Left renal cortex interstitium (tissue), 4 donors: ENCODE results near the gene C11orf86. TPM values are rescaled to one million over a fixed set of nuclear protein-coding genes. Genes with fewer than 3 reads are reported as not detected.
"Not testable (repeated sequence)": the region's sequence is repeated elsewhere in the genome, so short reads cannot be mapped to it uniquely, and the experiment has no call there.

ENCODE experiments used
- DNase-seq, 4 donors: peaks; one replicate each; pipeline ENCODE4 v3.0.0-alpha.2; 2013; ENCODE audit warnings: low read depth in 4 of 4, low spot score in 2 of 4, missing footprints in 1 of 4
- polyA plus RNA-seq, 4 donors: library from polyadenylated mRNA; unstranded; fragments of 120-200 nt; gene quantifications; one replicate each; pipeline ENCODE4 v1.2.1, GENCODE V29; 2013; ENCODE audit not compliant: insufficient read length in 4 of 4

The C11orf86 gene
- polyA plus RNA-seq, 4 donors, result 0.13 to 0.25 TPM; not detected in 2

DNA sequence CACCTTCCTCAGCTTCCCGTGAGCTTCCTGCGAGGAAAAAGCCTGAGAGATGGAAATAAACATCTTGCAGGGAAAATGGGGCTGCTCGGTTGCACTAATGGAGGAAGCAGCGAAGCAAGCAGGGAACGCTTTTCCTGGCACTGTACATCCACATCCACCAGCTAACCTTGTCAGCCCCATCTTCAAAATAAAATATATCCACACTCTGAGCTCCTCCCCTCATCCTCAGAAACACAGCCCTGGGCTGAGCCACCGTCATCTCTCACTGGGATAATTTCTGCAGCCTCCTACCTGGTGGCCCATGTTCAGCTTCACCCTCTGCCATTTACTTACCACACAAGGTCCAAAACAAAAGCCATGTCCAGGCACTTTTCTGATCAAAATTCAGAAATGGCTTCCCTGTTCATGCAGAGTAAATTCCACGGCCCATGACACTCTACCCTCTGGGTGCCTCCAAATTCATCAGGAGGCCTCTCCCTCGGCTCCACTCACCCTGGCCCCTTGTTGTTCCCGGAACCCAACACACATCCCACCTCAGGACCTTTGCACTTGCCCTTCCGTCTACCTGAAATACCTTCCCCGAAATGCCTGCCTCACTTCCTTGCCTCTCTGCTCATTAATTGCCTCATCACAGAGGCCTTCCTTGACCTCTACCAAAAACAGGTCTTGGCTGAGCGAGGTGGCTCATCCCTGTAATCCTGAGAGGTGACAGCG is 13.0 kb downstream of the C11orf86 start:
- DNase-seq, result no peak

DNA sequence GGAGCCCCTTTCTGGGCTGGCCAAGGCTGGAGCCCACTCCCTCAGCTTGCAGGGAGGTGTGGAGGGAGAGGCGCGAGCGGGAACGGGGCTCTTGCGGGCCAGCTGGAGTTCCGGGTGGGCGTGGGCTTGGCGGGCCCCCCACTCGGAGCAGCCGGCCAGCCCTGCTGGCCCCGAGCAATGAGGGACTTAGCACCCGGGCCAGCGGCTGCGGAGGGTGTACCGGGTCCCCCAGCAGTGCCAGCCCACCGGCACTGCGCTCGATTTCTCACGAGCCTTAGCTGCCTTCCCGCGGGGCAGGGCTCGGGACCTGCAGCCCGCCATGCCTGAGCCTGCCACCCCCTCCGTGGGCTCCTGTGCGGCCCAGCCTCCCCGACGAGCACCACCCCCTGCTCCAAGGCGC is 13.6 kb downstream of the C11orf86 start:
- not testable (repeated sequence) for DNase-seq

- DNase-seq, result not testable (repeated sequence)
Measured at GRCh38 chr11:66989360-66989759, 14.3 kb downstream of the C11orf86 start.

DNA sequence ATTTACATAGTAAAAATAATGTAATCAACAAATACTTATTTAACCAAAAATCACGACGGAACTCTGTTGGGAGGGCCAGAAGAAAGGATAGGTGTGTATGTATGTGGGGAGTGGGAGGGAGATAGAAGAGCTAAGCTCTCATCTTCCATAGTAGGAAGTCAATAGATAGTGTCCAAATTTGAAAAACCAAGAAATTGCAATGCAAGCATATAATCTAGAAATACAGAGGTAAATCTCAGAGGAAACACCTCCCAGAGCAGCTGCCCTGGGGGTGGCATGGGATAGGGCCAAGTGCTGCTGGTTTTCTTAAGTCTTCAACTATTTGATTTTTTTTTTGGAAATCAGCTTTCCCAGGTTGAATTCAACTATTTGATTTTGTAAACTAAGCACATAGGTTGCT is 16.9 kb downstream of the C11orf86 start:
- no peak for DNase-seq

DNA sequence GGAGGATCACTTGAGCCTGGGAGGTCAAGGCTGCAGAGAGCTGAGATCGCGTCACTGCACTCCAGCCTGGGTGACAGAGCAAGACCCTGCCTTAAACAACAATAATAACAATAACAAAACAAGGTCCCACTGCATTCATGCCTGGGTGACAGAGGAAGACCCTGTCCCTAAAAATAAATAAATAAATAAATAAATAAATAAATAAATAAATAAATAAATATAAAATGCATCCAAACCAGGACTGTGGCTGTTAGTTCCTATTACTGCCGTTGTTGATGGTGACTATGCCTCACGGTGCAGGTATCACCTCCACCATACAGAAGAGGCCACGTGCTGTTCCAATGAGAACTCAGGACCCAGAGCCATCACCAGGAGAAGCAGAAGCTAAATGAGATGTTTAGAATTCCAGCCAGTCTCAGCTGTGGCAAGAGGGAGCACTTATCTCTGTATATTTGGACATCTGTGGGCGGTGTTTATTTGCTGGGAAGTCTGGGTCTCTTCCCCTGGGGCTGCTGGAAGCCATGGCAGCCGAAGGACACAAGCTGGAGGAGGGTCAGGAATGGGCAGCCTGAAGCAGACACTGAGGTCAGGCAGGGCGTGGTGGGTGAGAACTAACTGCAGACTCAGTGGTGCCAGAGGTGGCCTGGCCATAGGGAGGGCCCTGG is 21.6 kb downstream of the C11orf86 start:
- no peak for DNase-seq

DNA sequence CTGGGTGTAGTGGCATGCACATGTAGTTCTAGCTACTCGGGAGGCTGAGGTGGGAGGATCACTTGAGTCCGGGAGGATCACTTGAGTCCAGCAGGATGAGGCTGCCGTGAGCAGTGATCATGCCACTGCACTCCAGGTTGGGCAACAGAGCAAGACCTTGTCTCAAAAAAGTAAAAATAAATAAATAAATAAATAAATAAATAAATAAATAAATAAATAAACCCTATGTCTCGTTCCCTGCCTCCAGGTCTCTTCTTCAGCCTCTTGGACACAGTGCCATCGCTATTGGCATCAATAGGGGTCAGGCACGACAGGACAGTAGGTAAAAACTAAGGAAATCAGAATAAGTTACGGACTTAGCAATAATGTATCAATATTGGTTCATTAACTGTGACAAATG is 24.5 kb downstream of the C11orf86 start:
- no peak for DNase-seq

DNA sequence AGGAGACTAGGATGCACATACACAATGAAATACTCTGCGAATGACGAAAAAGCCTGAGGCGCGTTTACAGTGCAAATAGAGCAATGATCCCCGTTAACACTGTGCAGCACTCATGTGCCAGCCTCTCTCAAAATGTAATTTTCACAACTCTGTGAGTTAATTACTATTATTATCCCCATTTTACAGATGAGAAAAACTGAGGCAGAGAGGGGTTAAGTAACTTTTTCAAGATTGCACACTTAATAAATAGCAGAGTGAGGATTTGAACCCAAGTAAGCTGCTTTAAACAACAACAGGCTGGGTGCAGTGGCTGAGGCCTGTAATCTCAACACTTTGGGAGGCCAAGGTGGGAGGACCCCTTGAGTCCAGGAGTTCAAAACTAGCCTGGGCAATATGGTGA is 26.2 kb downstream of the C11orf86 start:
- DNase-seq, result no peak

- no peak for DNase-seq
Measured at GRCh38 chr11:67002297-67002913, 27.3 kb downstream of the C11orf86 start.

- DNase-seq, result no peak
Measured at GRCh38 chr11:67002921-67003411, 27.9 kb downstream of the C11orf86 start.

DNA sequence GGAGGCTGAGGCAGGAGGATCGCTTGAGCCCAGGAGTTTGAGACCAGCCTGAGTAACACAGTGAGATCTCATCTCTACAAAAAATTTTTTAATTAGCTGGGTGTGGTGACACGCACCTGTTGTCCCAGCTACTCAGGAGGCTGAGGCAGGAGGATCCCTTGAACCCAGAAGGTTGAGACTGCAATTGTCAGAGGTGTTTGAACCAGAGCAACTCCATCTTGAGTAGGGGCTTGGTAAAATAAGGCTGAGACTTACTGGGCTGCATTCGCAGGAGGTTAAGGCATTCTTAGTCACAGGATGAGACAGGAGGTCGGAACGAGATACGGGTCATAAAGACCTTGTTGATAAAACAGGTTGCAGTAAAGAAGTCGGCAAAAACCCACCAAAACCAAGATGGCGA is 30.1 kb downstream of the C11orf86 start:
- not testable (repeated sequence) for DNase-seq

DNA sequence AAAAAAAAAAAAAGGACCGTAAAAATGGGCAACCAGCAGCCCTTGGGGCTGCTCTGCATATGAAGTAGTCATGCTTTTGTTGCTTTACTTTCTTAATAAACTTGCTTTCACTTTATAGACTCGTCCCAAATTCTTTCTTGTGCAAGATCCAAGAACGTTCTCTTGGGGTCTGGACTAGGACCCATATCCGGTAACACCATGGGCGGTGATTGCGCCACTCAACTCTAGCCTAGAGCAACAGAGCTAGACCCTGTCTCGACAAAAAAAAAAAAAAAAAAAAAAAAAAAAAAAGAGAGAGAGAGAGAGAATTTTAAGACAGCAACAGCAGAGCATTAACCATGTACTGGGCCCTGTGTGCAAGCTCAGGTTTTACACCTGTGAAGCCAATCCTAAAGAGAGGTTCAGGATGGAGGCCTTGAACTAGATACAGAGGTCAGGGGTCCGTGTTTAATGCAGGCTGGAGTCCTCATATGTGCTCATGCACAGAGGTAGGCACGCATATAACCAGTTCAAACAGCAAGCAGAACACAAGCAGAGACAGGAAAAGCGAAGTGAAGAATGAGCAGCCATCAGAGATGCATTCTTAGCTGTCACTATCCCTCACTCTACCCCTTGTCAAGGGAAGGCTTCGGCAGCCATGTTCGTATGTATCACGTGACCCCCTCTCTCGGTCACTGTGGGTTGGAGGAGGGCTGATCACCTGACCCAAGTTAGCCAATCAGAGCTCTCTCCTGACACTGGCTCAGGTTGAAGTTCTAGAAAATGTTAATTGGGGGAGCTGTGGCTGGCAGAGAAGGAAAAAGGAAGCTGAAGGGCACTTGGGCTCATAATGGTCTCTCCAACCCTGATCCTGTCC is 31.2 kb downstream of the C11orf86 start:
- DNase-seq, result no peak

- no peak for DNase-seq
Measured at GRCh38 chr11:67007126-67007525, 32.0 kb downstream of the C11orf86 start.

DNA sequence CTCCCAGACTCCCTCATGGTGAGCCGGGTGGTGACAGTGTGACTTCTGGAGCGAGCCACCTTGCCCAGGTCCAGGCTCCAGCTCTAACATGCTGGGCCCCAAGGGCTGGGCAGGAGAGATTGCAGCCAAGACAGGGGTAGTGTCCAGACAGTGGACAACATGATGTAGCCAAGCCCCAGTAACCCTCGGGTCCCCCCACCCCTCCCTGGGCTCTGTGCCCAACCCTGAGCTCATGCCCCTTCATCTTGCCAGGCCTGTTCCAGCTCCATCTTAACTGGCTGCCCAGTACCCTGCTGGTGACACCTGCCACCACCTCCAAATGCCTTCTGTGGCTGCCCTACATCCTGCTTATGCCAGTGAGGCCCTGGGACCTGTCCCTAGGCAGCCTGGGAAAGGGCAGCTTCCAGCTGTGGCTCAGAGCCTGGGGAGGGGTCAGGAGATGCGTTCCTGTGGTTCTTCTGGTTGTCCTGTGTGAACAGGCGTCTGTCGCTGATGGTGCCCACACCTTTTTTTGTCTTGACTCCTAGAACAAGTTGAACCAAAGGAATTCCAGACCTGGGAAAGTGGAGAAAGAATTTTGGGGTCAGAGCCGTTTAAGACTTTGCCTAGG is 35.3 kb downstream of the C11orf86 start:
- no peak for DNase-seq

DNA sequence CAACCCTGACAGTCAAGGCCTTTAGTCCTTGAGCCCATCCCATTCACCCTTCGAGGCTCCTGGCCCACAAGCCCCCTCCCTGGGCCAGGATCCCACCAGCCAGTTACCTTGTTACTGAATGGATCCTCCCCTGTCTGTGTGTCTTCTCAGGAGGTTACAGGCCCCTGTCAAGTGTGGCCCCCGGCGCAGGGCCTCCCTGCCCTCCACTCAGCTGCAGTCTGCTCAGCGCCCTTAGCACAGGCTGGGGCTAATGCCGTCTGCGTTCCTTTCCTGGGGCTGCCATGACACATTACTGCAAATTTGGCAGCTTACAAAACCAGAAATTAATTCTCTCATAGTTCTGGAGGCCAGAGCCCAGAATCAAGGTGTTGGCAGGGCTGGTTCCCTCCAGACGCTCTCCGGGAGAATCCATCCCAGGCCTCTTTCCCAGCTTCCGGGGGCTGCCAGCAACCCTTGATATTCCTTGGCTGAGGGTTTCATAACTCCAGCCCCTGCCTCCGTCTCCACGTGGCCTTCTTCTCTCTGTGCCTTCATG is 38.5 kb downstream of the C11orf86 start:
- no peak for DNase-seq

- no peak for DNase-seq
Measured at GRCh38 chr11:67014343-67014742, 39.2 kb downstream of the C11orf86 start.

DNA sequence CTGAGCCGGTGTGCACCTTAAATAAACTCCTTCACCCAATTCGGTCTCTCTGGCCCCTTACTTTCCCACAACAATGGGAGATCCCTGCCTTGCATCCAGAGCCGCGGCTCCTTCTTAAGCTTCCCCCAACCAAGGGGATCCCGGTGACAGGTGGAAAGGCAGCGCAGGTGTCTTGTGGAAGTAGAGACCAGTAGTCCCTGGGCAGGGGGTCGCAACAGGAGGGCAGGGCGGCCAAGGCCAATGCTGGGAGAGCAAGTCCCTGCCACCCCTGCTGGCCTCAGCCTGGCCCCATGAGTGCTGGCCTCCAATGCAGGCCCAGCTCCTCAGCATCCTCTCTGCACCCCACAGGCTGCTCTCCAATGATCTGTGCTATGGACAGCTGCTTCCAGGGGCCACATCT is 39.9 kb downstream of the C11orf86 start:
- DNase-seq, result no peak

GRCh38 chr11:67016550-67016949 is 41.4 kb downstream of the C11orf86 start:
- DNase-seq, result no peak

DNA sequence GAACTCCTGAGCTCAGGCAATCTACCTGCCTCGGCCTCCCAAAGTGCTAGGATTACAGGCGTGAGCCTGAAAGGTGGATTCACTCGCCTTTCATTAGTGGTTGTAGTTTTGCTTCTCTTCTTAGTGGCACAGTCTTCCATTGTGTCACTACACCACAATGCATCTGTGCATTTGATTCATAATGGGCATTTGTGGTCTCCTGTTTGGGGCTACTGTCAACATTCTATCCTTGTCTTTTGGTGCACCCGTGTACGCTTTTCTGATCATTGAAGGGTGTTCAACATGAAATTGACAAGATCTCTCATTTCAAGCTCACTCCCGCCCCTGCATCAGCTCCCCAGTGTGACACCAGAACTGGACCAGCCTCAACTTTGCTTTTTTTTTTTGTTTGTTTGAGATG is 45.8 kb downstream of the C11orf86 start:
- DNase-seq, result no peak

DNA sequence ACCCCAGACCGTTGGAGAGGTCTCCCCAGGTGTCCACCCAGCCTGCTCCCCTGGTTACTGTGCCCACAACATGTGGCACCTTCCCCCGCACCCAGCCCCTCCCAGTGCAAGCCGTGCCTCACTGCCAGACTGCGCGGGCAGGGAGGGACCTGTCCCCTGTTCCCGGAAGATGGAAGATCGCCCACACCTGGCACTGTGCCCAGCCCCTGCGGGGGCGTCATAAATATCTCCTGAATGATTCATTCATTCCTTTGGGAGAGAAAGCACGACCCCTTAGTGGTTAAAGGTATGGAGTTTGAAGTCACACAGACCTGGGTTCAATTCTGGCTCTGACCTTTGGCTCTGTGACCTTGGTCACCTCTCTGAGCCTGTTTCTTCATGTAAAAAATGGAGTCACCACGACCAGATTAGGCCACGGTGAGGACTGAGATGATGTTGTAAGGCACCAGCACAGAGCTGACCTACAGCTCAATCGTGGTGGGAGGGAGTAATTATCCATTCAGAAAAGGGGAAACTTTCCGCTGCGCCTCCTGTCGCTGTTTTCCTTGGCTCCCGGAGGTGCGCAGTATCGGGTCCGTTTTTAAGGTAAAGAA is 47.3 kb downstream of the C11orf86 start:
- peak in 1 of 4 donors; percentile 20 for DNase-seq
